Type B pancreatic cell (in vitro differentiated cells): ENCODE data around the gene ZNF609. TPM values are rescaled to one million over a fixed set of nuclear protein-coding genes. Genes with fewer than 3 reads are reported as not detected.

ENCODE experiments used
- DNase-seq: peaks from one replicate; pipeline ENCODE4 v3.0.0; 2021; ENCODE audit warnings: mixed read lengths; ENCODE audit not compliant: unreplicated experiment; ENCODE audit errors: extremely low spot score
- H3K27ac Mint-ChIP-seq: 2 replicates; pipeline ENCODE4 v1.8.0; 2021; ENCODE audit warnings: mild to moderate bottlenecking, mixed read lengths
- H3K27me3 Mint-ChIP-seq: 2 replicates; pipeline ENCODE4 v1.8.0; 2021; ENCODE audit warnings: mixed read lengths
- H3K36me3 Mint-ChIP-seq: 2 replicates; pipeline ENCODE4 v1.8.0; 2021; ENCODE audit warnings: mixed read lengths
- H3K4me1 Mint-ChIP-seq: one replicate; pipeline ENCODE4 v1.8.0; 2021; ENCODE audit warnings: mixed read lengths; ENCODE audit not compliant: unreplicated experiment
- H3K4me3 Mint-ChIP-seq: 2 replicates; pipeline ENCODE4 v1.8.0; 2021; ENCODE audit warnings: mild to moderate bottlenecking, mixed read lengths
- H3K9me3 Mint-ChIP-seq: 2 replicates; pipeline ENCODE4 v1.8.0; 2021; ENCODE audit warnings: mixed read lengths
- long read RNA-seq: library from polyadenylated mRNA; unstranded; transcript quantifications from one replicate; pipeline ENCODE4 v2.0.0, GENCODE V29; 2020
- total RNA-seq: library from RNA; stranded (reverse); gene quantifications from 2 replicates; pipeline ENCODE4 v1.2.1, GENCODE V29; 2021; ENCODE audit warnings: low replicate concordance
- TF ChIP-seq, protein P1 (sequence below): fragments of 200-600 bp; sonication (generic); conservative IDR thresholded peaks from 2 replicates; pipeline ENCODE4 v1.5.0; 2021; ENCODE audit warnings: antibody characterized with exemption, mild to moderate bottlenecking

Gene ZNF609, protein sequence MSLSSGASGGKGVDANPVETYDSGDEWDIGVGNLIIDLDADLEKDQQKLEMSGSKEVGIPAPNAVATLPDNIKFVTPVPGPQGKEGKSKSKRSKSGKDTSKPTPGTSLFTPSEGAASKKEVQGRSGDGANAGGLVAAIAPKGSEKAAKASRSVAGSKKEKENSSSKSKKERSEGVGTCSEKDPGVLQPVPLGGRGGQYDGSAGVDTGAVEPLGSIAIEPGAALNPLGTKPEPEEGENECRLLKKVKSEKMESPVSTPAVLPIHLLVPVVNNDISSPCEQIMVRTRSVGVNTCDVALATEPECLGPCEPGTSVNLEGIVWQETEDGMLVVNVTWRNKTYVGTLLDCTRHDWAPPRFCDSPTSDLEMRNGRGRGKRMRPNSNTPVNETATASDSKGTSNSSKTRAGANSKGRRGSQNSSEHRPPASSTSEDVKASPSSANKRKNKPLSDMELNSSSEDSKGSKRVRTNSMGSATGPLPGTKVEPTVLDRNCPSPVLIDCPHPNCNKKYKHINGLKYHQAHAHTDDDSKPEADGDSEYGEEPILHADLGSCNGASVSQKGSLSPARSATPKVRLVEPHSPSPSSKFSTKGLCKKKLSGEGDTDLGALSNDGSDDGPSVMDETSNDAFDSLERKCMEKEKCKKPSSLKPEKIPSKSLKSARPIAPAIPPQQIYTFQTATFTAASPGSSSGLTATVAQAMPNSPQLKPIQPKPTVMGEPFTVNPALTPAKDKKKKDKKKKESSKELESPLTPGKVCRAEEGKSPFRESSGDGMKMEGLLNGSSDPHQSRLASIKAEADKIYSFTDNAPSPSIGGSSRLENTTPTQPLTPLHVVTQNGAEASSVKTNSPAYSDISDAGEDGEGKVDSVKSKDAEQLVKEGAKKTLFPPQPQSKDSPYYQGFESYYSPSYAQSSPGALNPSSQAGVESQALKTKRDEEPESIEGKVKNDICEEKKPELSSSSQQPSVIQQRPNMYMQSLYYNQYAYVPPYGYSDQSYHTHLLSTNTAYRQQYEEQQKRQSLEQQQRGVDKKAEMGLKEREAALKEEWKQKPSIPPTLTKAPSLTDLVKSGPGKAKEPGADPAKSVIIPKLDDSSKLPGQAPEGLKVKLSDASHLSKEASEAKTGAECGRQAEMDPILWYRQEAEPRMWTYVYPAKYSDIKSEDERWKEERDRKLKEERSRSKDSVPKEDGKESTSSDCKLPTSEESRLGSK (N-terminal part only)
- total RNA-seq = 51.5 and 53.1 TPM in 2 replicates
- long read RNA-seq, partial matches to known transcripts = 6 of 9 reads
- long read RNA-seq, other reads (novel, unspliced or antisense) = 3 of 9 reads

DNA sequence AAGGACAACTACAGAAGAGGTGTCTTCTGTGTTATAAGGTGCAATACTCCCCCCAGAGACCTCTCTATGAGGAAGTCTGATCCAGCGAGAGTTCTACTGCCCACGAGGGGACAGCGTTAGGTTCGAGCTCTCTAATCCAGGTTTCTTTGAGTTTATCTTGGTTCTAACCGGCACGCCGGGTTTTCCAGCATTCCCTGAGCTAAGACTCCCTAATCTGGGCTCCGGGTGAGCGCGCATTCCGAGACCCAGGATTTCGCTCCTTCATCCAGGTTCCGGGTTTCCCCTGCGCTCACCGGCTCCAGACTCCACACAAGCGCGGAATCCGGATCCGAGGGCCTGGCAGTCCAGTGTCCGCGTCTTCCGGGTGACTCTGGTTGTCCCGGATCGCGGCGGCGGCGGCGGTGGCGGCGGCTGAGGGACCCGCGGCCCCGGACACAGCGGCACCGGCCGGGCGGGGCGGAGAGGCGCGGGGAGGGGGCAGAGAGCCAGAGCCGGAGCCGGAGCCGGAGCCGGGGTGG, at the start of gene ZNF609:
Gene ZNF609 (plus strand): TSS at position 373 of the 518 bp plus-strand sequence. CDS start 38,842 bp downstream, outside the sequence.
- Mint-ChIP-seq H3K27me3 (no peaks in the 10 kb centered on the region), H3K4me1 (peaks cover 70% of the 10 kb centered on the region), H3K4me3 (peak within 1 kb of the TSS; percentile 92), H3K36me3 (peaks cover 6% of the 10 kb centered on the region), H3K9me3 (no peaks in the 10 kb centered on the region), H3K27ac (peak within 1 kb of the TSS; percentile 90)
- DNase-seq = peak; percentile 98
- TF ChIP-seq, protein P1, sequence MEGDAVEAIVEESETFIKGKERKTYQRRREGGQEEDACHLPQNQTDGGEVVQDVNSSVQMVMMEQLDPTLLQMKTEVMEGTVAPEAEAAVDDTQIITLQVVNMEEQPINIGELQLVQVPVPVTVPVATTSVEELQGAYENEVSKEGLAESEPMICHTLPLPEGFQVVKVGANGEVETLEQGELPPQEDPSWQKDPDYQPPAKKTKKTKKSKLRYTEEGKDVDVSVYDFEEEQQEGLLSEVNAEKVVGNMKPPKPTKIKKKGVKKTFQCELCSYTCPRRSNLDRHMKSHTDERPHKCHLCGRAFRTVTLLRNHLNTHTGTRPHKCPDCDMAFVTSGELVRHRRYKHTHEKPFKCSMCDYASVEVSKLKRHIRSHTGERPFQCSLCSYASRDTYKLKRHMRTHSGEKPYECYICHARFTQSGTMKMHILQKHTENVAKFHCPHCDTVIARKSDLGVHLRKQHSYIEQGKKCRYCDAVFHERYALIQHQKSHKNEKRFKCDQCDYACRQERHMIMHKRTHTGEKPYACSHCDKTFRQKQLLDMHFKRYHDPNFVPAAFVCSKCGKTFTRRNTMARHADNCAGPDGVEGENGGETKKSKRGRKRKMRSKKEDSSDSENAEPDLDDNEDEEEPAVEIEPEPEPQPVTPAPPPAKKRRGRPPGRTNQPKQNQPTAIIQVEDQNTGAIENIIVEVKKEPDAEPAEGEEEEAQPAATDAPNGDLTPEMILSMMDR = no peak

DNA sequence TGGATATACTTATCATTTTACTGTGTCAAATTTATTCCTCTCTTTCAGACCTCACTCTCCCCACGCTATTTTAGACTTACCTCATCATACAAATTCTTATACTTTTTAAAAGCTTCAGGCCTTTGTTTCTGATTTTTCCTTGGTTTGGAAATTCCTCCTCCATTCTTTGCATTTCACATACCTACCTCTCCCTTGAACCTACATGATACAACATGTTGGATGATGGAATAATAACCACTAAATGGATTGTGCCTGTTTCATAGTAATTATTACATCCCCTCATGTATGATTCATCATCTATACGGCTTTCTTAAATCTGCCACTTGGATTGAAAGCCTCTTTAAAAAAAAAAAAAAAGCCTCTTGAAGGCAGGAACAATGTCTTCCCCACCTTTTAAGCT, 48.2 kb upstream of the ZNF609 start:
- Mint-ChIP-seq H3K9me3 (no peaks in the 10 kb centered on the region), H3K27ac (no peak overlapping the region), H3K4me1 (no peaks in the 10 kb centered on the region), H3K4me3 (no peak overlapping the region), H3K36me3 (peaks cover 33% of the 10 kb centered on the region), H3K27me3 (no peaks in the 10 kb centered on the region)
- DNase-seq = no peak
- TF ChIP-seq, protein P1 = no peak

DNA sequence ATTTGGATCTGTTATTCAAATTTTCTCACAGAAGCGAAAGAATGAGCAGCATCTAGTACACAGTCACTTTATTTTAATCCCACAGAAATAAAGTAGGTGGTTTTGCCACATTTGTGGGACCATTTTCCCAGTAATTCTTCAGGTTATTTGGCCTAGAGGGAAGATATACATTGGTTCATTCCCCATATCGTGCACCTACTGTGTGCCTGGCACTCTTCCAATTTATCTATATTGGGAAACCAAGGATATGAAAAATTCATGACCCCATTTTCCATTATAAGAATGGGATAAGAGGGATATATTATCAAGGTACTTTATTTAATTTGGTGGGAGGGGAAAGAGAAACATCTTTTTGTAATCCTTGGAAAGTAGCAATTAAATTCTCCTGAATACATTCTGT, 37.7 kb upstream of the ZNF609 start:
- Mint-ChIP-seq H3K36me3 (peaks cover 16% of the 10 kb centered on the region), H3K27ac (no peak overlapping the region), H3K4me1 (no peaks in the 10 kb centered on the region), H3K9me3 (no peaks in the 10 kb centered on the region), H3K4me3 (no peak overlapping the region), H3K27me3 (no peaks in the 10 kb centered on the region)
- DNase-seq = no peak
- TF ChIP-seq, protein P1 = no peak

DNA sequence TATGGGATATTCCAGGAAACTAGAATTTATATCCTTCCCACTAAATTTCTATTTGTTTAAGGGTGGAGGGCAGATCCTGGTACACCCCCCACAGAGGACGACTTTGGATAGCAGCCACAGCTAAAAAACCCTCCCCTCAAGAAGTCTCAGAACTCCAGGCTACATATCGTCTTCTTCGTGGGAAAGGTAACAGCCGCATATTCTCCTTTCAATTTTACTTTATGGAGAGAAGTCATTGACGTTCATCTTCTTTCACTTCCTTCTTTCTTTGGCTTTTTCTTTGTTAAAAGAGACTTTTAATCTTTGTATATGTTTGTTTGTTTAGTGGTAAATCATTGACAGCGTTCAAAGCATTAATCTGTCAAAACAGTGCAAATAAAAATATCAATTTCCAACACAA, 36.4 kb upstream of the ZNF609 start:
- TF ChIP-seq, protein P1 = no peak
- Mint-ChIP-seq H3K36me3 (peaks cover 14% of the 10 kb centered on the region), H3K27me3 (no peaks in the 10 kb centered on the region), H3K4me1 (no peaks in the 10 kb centered on the region), H3K27ac (no peak overlapping the region), H3K4me3 (no peak overlapping the region), H3K9me3 (no peaks in the 10 kb centered on the region)
- DNase-seq = no peak

DNA sequence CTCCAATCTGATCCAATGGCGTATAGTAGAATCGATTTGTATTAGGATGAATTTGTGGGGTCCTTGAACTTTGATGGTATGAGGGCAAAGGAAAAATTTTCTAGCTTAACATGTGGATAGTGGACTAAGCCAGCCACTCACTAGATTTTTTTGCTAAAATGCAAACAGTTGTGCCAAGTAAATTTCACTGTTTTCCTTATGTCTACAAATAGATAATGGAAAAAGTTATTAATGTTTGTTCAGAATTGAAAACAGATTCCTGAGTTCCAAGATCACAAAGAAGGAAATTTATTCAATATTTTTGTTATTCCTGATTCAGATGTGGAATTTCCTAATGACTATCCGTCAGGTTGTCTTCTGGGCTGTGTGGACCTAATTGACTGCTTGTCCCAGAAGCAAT, 35.2 kb upstream of the ZNF609 start:
- H3K36me3 Mint-ChIP-seq = peaks cover 14% of the 10 kb centered on the region
- H3K27me3 Mint-ChIP-seq = no peaks in the 10 kb centered on the region
- TF ChIP-seq, protein P1 = no peak
- H3K4me3 Mint-ChIP-seq = no peak overlapping the region
- no peaks in the 10 kb centered on the region for H3K9me3 Mint-ChIP-seq
- peaks cover 5% of the 10 kb centered on the region for H3K4me1 Mint-ChIP-seq
- H3K27ac Mint-ChIP-seq = no peak overlapping the region
- DNase-seq = no peak
